GM19467 (cell line): ENCODE results near the gene CAPZA3.
"Not testable (repeated sequence)": the region's sequence is repeated elsewhere in the genome, so short reads cannot be mapped to it uniquely, and the experiment has no call there.

Experiments
- ATAC-seq: cut with Tn5 transposase; IDR thresholded peaks from one replicate; pipeline ENCODE4 v1.9.1; 2021; ENCODE audit warnings: mild to moderate bottlenecking, moderate library complexity; ENCODE audit not compliant: unreplicated experiment

The CAPZA3 gene

DNA sequence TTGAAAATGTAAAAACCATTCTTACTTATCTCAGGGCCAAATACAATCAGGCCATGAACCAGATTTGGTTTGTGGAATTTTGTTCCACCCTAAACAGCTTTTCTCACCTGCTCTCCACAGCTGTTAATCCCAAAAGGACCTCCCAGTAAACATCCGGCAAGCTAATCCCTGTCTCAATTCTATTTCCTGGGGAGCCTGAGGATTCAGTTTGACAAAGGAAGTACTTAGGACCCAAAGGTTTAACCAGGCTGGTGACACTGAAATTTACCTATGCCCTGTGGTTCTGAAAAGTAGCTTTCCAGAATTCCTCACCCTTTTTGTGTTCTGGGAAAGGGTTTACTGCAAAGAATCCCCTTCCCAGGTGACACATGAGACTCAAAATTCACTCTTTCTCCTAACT lies 15.0 kb downstream of the CAPZA3 start:
- ATAC-seq, result no peak

DNA sequence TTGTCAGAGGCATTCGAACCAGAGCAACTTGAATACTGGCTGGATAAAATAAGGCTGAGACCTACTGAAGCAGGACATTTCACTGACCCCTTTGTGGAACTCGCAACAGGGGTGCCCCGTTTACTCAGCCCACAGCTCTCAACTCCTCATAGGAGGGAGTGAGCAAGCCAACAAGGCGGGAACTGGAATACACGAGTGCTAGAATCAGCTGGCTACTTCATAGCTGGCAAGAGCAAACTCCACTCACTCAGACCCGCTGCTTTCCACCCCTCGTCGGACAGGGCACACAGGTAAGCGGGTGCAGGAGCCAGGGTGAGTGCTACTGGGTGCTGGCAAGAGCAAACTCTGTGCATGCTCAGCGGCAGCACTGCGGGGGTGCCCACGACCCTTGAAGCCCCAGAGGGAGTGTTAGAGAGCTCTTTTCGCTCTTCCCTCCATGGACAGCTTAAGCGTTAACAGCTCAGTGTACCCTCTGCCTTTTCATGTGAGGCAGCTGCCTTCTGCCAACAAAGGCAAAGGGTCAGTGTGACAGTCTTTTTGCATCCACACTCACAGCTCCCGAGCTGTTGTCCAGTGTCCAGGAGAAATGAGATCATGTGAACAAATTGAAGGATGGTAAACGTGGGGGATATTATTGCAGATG lies 15.7 kb downstream of the CAPZA3 start:
- ATAC-seq, result no peak

DNA sequence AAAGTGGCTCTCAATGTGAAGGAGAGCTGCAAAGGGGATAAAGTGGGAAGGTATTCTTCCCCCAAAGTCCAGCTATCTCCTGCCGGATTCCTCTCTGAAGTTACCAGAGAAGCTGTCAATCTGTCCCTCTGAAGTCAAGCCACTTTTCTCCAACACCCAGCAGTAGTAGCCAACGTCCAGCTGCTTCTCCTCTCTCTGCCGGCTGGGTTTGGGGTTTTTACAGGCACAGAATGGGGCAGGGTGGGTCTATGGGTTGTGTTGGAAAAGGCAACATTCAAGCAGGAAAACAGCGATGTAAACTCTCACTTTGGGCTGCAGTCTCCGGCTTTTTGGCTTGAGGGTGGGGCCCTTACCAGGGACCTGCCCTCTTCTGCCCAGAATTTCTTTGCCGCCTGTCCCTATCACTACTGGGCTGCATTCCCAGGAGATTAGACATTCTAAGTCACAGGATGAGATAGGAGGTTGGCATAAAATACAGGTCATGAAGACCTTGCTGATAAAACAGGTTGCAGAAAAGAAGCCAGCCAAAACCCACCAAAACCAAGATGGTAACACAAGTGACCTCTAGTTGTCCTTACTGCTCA lies 16.3 kb downstream of the CAPZA3 start:
- no peak for ATAC-seq

DNA sequence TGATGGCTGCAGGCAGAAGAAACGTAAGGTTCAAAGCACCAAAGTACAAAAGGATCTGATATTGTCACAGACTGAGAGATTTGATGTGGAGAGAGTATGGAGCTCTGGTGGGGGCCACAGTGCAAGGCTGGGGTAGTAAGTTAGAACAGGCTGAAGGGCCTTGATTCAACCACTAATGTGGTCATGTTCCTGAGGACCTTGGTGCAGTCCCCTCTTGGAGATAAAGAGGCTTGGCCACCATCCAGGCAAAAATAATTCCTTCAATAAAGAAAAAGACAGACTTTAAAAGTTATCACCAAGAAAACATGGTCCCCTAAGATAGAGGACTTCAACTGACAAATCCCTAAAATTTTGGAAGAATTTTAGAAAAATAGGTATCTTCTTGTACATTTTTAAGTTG lies 17.4 kb downstream of the CAPZA3 start:
- no peak for ATAC-seq

DNA sequence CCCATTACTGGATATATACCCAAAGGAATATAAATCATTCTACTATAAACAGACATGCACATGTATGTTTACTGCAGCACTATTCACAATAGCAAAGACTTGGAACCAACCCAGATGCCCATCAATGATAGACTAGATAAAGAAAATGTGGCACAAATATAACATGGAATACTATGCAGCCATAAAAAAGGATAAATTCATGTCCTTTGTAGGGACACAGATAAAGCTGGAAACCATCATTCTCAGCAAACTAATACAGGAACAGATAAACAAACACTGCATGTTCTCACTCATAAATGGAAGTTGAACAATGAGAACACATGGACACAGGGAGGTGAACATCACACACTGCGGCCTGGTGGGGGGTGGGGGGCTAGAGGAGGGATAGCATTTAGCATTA lies 28.6 kb downstream of the CAPZA3 start:
- not testable (repeated sequence) for ATAC-seq

DNA sequence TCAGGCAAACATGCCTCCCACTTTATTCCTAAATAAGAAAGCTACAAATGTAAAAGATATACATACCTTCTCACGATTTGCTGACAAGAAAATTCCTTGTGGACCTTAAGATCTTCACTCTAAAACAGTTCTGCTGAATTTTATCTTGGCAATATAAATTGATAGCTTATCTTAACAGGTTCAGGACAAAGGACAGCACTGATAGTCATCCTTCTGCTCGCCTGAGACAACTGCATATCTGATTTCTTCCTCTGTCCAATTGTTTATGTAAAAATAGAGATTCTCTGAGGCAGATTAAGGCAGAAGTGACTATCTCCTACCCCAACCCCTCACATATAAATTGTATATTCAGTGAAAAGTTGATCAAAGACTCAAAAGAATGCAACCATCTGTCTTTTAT lies 44.9 kb downstream of the CAPZA3 start:
- no peak for ATAC-seq

DNA sequence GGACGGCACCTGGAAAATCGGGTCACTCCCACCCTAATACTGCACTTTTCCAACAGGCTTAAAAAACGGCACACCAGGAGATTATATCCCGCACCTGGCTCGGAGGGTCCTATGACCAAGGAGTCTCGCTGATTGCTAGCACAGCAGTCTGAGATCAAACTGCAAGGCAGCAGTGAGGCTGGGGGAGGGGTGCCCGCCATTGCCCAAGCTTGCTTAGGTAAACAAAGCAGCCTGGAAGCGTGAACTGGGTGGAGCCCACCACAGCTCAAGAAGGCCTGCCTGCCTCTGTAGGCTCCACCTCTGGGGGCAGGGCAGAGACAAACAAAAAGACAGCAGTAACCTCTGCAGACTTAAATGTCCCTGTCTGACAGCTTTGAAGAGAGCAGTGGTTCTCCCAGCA lies 47.5 kb downstream of the CAPZA3 start:
- not testable (repeated sequence) for ATAC-seq
